Breast epithelium (tissue), 4 donors: ENCODE results near the gene NPY2R. TPM values are rescaled to one million over a fixed set of nuclear protein-coding genes. Genes with fewer than 3 reads are reported as not detected.

Source experiments
- DNase-seq, 2 donors: peaks; one replicate each; pipeline ENCODE4 v3.0.0-alpha.2; 2019; ENCODE audit warnings: low spot score in 2 of 2
- H3K27ac ChIP-seq, 2 donors: fragments of 200-600 bp; sonication (generic) in 1 of 2; one replicate each; pipeline ENCODE4 v1.5.1; 2016 to 2019; ENCODE audit warnings: mild to moderate bottlenecking in 1 of 2
- H3K27me3 ChIP-seq, 2 donors: fragments of 200-600 bp; sonication (generic) in 1 of 2; one replicate each; pipeline versions ENCODE4 v1.5.1 to v1.6.0; 2017 to 2019; ENCODE audit warnings: control low read depth in 1 of 2, mild to moderate bottlenecking in 1 of 2
- H3K36me3 ChIP-seq: fragments of 200-600 bp; one replicate; pipeline ENCODE4 v1.5.1; 2019
- H3K4me1 ChIP-seq, 2 donors: fragments of 200-600 bp; sonication (generic); one replicate each; pipeline ENCODE4 v1.5.1; 2016 to 2019; ENCODE audit warnings: control low read depth in 1 of 2
- H3K4me3 ChIP-seq, 3 donors: fragments of 200-600 bp; sonication (generic); 1 replicate in 2 of 3; 2 replicates in 1 of 3; pipeline ENCODE4 v1.5.1; 2016 to 2019; ENCODE audit warnings: mild to moderate bottlenecking in 3 of 3, moderate library complexity in 2 of 3
- H3K9me3 ChIP-seq, 2 donors: fragments of 200-600 bp; sonication (generic) in 1 of 2; one replicate each; pipeline ENCODE4 v1.5.1; 2016 to 2019; ENCODE audit warnings: control low read depth in 1 of 2
- POLR2A ChIP-seq: fragments of 450-650 bp; IDR thresholded peaks from one replicate; pipeline ENCODE4 v1.6.1; 2016; ENCODE audit warnings: antibody characterized with exemption, mild to moderate bottlenecking, moderate library complexity
- POLR2AphosphoS5 ChIP-seq, 3 donors: sonication (generic); formaldehyde crosslinking; IDR thresholded peaks; one replicate each; pipeline ENCODE4 v1.6.1; 2017; ENCODE audit warnings: antibody characterized with exemption in 3 of 3
- intact Hi-C: fragments of 100-400 bp; cut with DNase I; formaldehyde crosslinking; loops from one replicate; pipeline ENCODE4 v1.15.1; 2023; ENCODE audit warnings: low total_unique reads
- total RNA-seq, 3 donors: library from RNA; depleted of rRNA; stranded (reverse); fragments of >200 nt; gene quantifications; one replicate each; pipeline ENCODE4 v1.1.0, GENCODE V29; 2016
- TF ChIP-seq, protein P1 (sequence below), 3 donors: fragments of 450-650 bp; IDR thresholded peaks; one replicate each; pipeline ENCODE4 v1.5.1; 2016 to 2017; ENCODE audit warnings: antibody characterized with exemption in 3 of 3, mild to moderate bottlenecking in 3 of 3, moderate library complexity in 3 of 3

NPY2R gene
- total RNA-seq, 3 donors from 2014 or later = 1.6 to 11.4 (median 4.4) TPM

DNA sequence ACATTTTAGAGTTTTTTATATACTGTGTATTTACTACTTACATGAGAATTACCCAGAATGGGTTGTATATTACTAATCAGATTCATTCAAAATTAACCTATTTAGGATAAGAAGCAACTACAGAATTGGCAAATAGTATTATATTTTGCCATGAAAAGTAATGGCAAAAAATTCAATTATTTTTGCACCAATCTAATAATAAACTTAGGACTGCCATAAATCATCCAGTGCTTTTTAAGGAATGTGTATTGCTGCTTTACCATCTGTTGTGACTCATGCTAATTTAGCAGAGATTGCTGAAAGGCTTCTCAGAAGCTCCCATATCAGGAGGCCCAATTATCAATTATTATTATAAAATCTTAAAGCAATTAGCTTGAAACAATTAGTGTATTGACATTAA is 24.0 kb downstream of the NPY2R start:
- TF ChIP-seq, protein P1, sequence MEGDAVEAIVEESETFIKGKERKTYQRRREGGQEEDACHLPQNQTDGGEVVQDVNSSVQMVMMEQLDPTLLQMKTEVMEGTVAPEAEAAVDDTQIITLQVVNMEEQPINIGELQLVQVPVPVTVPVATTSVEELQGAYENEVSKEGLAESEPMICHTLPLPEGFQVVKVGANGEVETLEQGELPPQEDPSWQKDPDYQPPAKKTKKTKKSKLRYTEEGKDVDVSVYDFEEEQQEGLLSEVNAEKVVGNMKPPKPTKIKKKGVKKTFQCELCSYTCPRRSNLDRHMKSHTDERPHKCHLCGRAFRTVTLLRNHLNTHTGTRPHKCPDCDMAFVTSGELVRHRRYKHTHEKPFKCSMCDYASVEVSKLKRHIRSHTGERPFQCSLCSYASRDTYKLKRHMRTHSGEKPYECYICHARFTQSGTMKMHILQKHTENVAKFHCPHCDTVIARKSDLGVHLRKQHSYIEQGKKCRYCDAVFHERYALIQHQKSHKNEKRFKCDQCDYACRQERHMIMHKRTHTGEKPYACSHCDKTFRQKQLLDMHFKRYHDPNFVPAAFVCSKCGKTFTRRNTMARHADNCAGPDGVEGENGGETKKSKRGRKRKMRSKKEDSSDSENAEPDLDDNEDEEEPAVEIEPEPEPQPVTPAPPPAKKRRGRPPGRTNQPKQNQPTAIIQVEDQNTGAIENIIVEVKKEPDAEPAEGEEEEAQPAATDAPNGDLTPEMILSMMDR (IDR thresholded peaks at IDR 0.05) = no peak
- TF ChIP-seq POLR2AphosphoS5 (IDR thresholded peaks at IDR 0.05) = no peak
- TF ChIP-seq POLR2A = no peak
- intact Hi-C loops = no loop called here
- no peaks in the 10 kb centered on the region for H3K36me3 ChIP-seq

DNA sequence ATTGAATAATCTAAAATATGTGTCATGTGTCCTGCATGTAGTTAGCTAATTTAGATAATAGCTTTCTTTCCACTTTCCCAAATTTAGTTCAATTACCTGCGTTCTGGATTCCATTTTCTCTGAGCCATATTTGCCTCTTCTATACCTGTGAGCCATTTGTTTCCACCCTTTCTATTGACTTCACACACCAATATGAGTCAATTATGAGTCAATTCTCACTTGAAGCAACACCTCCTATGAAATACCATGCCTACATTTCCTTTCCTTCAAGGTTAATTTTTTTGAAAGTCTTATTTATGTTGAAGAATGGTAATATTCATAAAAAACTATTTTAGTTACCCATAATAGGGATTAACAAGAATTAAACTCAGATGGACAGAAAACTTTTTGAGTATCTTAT is 25.8 kb downstream of the NPY2R start:
- no peak for DNase-seq
- no peak overlapping the region for H3K27ac ChIP-seq
- no peaks in the 10 kb centered on the region for H3K27me3 ChIP-seq
- intact Hi-C loops = no loop called here
- TF ChIP-seq, protein P1 (IDR thresholded peaks at IDR 0.05) = no peak
- TF ChIP-seq POLR2AphosphoS5 (IDR thresholded peaks at IDR 0.05) (no peak), POLR2A (no peak)
- H3K4me3 ChIP-seq = no peak overlapping the region
- H3K9me3 ChIP-seq = no peaks in the 10 kb centered on the region
- no peaks in the 10 kb centered on the region for H3K4me1 ChIP-seq
- H3K36me3 ChIP-seq = no peaks in the 10 kb centered on the region

More for the DNA sequence above, 24.0 kb downstream of the NPY2R start:
- no peak for DNase-seq
- no peak overlapping the region for H3K27ac ChIP-seq
- no peak overlapping the region for H3K4me3 ChIP-seq
- no peaks in the 10 kb centered on the region for H3K27me3 ChIP-seq
- no peaks in the 10 kb centered on the region for H3K4me1 ChIP-seq
- no peaks in the 10 kb centered on the region for H3K9me3 ChIP-seq

DNA sequence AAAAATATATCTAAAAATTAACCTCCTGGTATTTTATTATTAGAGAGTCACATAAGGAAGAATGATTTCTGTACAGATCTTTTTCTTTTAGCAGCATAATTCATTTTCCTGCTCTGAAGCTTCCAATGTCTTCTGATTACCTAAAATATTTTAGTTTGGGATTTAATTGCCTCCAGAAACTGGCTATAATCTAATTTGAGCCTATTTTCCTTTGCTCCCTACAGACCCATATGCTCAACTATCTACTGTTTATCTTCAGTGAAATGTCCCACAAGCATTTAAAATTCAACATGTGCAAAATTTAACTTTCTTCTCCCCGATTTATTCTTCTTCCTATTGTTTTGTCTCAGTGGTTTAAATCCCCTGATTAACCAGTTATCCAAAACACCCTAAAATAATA is 29.1 kb downstream of the NPY2R start:
- no peak overlapping the region for H3K4me3 ChIP-seq
- H3K27ac ChIP-seq = no peak overlapping the region
- H3K4me1 ChIP-seq = no peaks in the 10 kb centered on the region
- no peaks in the 10 kb centered on the region for H3K9me3 ChIP-seq
- H3K27me3 ChIP-seq = no peaks in the 10 kb centered on the region
- TF ChIP-seq POLR2AphosphoS5 (IDR thresholded peaks at IDR 0.05) = no peak
- TF ChIP-seq POLR2A = no peak
- TF ChIP-seq, protein P1 (IDR thresholded peaks at IDR 0.05) = no peak
- no peaks in the 10 kb centered on the region for H3K36me3 ChIP-seq
- no peak for DNase-seq
- intact Hi-C loops = no loop called here

DNA sequence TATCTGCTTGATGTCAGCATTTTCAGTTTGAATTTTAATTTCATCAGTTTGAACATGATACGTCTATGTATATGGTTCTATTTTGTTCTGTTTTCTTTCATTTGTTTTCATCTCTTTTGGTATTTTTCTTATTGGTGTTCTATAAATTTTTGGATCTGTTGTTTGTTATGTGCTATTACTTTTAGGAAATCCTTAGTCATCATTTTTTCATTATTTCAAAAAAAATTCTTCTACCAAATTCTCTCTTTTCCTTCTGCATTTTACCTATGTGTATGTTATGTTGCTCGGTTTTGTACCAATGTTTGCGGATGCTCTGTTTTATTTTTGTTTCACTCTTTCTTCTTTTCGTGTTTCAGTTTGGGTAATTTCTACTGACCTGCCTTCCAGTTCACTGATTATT is 32.8 kb downstream of the NPY2R start:
- intact Hi-C loops = no loop called here
- Histone ChIP-seq H3K9me3 (no peaks in the 10 kb centered on the region), H3K36me3 (no peaks in the 10 kb centered on the region), H3K4me3 (no peak overlapping the region), H3K4me1 (no peaks in the 10 kb centered on the region), H3K27ac (no peak overlapping the region), H3K27me3 (no peaks in the 10 kb centered on the region)
- TF ChIP-seq, protein P1 (IDR thresholded peaks at IDR 0.05) = no peak
- no peak for TF ChIP-seq POLR2AphosphoS5 (IDR thresholded peaks at IDR 0.05)
- no peak for TF ChIP-seq POLR2A
- no peak for DNase-seq

DNA sequence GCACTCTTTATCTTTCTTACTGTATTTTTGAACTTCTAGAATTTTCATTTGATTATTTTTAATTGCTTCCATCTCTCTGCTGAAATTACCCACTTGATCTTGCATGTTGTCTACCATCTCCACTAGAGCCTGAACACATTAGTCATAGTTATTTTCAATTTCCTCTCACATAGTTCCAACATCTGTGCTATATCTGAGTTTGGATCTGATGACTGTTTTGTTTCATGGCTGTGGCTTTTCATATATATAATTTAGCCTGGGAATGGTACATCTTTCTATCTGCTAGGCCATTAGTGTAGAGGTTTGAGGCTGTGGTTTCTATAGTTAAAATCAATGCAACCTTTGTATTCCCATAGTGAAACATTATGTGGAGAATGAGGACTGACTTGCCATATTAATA is 33.2 kb downstream of the NPY2R start:
- H3K9me3 ChIP-seq = no peaks in the 10 kb centered on the region
- H3K4me1 ChIP-seq = no peaks in the 10 kb centered on the region
- TF ChIP-seq, protein P1 (IDR thresholded peaks at IDR 0.05) = no peak
- no peak for TF ChIP-seq POLR2AphosphoS5 (IDR thresholded peaks at IDR 0.05)
- TF ChIP-seq POLR2A = no peak
- DNase-seq = no peak
- H3K27me3 ChIP-seq = no peaks in the 10 kb centered on the region
- H3K27ac ChIP-seq = no peak overlapping the region
- intact Hi-C loops = no loop called here
- H3K4me3 ChIP-seq = no peak overlapping the region
- no peaks in the 10 kb centered on the region for H3K36me3 ChIP-seq
